ENCODE data around the gene LIPT1.
A peak's percentile ranks its signal among the peaks of the same experiment; 100 is the strongest.
"Not testable (repeated sequence)": the region's sequence is repeated elsewhere in the genome, so short reads cannot be mapped to it uniquely, and the experiment has no call there.

LIPT1 gene

GRCh38 chr2:99180755-99181623 is 26.2 kb downstream of the LIPT1 start, which contains the start of the genes MITD1 and MRPL30:
MITD1 (minus strand) TSS chr2:99181058; CDS start chr2:99180981, 77 bp downstream.
MRPL30 (plus strand) TSS chr2:99181184; CDS start chr2:99186204, 5,020 bp downstream.
- peak; percentile 34 for DNase-seq

DNA sequence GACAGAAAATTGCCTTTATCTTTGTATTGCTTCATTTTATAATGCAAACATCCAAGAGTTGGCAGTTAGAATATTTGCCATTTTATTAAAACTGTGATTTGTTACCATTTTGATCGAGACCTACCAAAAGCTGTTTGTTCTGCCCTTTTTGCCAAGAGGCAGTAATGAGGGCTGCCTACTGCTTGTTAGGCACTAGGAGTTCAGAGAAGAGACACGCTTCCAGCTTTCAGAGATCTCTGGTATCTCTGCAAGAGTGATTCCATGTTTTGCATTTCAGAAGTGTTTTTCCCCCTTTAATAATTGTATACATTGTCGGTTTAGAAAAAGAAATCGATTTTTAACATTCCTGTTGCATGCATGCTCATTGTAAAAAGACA is 26.8 kb downstream of the LIPT1 start:
- no peak for DNase-seq

- no peak for DNase-seq
Observed at GRCh38 chr2:99183025-99183424, 28.3 kb downstream of the LIPT1 start.

GRCh38 chr2:99184811-99185210 is 30.0 kb downstream of the LIPT1 start:
- DNase-seq, result no peak

DNA sequence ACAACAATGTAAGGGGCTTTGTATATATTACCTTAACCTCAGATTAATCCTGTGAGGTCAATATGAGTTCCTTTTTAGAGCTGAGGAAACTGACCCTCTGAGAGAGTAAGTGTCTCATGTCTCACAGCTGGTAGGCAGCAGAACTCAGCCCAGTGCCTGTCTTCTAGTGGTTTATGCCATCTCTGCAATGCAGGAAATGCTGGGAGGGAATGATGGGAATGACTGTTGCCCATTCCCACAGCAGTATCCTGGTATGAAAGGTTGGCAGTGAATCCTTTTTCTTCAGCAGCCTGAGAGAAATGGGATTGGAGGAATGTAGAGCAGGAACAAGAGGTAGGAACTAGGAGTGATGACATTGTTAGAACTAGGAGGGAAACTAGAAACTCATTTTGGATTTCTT is 32.2 kb downstream of the LIPT1 start:
- DNase-seq, result no peak

- no peak for DNase-seq
Observed at GRCh38 chr2:99188357-99188756, 33.6 kb downstream of the LIPT1 start.

DNA sequence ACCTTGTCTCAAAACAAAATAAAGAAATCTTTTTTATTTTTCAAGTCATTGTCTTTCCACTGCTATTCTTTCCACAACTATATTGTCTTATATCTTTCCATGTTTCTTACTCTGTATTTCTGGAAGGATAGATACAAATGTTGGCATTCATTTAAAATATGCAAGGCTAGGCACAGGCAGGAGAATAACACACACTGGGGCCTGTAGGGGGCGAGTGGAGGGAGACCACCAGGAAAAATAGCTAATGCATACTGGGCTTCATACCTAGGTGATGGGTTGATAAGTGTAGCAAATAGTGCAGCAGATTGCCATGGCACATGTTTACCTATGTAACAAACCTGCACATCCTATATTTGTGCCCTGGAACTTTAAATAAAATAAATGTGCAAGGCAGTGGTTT is 35.8 kb downstream of the LIPT1 start:
- DNase-seq, result no peak

- DNase-seq, result not testable (repeated sequence)
Observed at GRCh38 chr2:99192364-99192763, 37.6 kb downstream of the LIPT1 start.

DNA sequence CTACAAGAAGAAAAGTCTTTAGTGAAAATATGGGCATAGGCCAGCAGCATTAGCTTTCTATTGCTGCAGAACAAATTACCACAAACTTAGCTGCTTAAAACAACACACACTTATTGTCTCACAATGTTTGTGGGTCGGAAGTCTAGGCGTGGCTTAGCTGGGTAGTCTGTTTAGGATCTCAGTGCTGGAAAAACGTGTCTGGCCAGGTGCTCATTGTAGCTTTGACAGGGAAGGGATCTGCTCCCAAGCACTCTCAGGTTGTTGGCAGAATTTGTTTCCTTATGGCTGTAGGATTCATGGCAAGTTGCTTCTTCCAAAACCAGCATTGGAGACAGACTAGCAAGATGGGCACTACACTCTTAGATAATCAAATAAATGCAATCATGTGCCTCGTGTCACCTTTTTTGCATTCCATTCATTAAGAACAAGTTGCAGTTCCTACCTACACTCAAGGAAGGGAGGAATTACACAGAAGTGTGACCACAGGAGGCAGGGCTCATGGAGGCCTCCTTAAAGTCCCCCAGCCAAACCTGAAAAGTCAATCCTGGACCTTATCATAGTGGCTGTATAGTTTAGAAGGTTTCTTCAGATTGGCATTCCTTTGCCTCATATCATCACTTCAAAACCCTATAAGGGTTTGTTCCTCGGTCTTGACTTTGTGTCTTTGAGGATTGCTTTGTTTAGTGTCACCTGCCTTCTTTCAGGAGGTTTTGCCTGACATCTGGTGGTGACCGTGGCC is 43.5 kb downstream of the LIPT1 start:
- no peak for DNase-seq

- no peak for DNase-seq
Observed at GRCh38 chr2:99200076-99200800, 45.5 kb downstream of the LIPT1 start.

DNA sequence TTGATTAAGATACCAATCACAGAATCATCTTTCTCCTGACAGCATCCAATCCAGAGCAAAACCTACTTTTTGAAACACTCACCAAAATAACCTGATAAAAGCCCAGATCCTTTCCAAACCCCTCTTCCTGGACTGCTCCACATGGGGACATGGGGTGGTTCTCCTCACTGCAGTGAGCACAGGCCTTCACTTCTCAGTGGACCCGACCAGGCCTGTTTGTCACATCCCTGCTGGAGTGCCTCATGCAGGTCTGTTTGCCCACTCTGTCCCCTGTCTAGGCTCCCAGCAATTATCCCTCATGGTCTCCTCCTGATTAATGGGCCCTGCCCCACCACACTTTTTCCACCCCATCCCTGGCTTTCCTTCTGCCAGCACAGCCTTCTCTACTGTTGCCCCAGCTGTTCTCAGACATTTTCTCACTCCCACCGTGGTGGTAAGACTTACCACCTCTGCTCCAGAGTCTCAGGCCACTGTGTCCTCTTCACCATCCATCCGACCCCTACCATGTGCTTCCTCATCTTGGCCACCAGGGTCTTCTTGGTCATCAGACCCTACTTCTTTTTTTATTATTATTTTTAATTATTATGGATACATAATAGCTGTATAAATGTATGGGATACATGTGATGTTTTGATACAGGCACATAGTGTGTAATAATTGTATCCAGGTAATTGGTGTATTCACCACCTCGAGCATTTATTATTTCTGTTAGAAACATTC is 47.4 kb downstream of the LIPT1 start:
- no peak for DNase-seq

DNA sequence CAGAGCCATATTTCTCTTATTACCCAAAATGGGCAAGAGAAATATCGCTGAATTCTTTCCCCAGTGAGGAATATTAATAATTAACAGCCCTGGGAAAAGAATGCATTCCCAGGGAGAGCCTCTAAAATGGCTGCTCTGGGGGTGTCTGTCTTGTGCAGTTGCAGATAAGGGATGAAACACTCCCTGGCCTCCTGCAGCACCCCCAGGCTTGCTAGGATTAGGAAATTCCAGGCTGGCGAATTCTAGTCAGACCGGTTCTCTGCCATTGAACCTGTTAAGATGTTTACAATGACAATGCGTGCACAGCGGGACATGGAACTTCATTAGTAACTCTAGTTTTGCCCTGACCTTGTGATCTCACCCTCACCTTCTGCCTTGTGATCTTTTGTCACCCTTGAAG is 50.7 kb downstream of the LIPT1 start:
- DNase-seq, result no peak

Measured in cortex of kidney (tissue), 1 donor.